SH-SY5Y (cell line): Measurements from ENCODE around the gene CAMP.

Source experiments
- GATA2 ChIP-seq: IDR thresholded peaks from 2 replicates; pipeline ENCODE4 v1.6.1; 2011; ENCODE audit warnings: mild to moderate bottlenecking, low read depth, low read length
- GATA3 ChIP-seq: IDR thresholded peaks from 2 replicates; pipeline ENCODE4 v1.6.1; 2011; ENCODE audit warnings: low read depth, mild to moderate bottlenecking, low read length, moderate library complexity

GRCh38 chr3:48184299-48184698, 39.0 kb upstream of the CAMP start:
- no peak for TF ChIP-seq GATA2
- no peak for TF ChIP-seq GATA3
